PFSK-1 (cell line): ENCODE results near the gene SMC4.

Experiments used
- FOXP2 ChIP-seq: optimal IDR thresholded peaks from 2 replicates; pipeline ENCODE3; 2011; ENCODE audit warnings: borderline replicate concordance, control low read depth, inconsistent platforms; ENCODE audit not compliant: insufficient read depth; ENCODE audit errors: extremely low read length, extremely low read depth
- POLR2AphosphoS5 ChIP-seq: IDR thresholded peaks from 2 replicates; pipeline ENCODE4 v1.6.1; 2012; ENCODE audit warnings: low read depth, mild to moderate bottlenecking, control low read depth, low read length, moderate library complexity
- REST ChIP-seq, 2 experiments: IDR thresholded peaks; 2 replicates each; pipeline versions ENCODE4 v1.6.1 to v1.8.0; 2011 to 2012; ENCODE audit warnings: low read depth in 2 of 2, low read length in 2 of 2, control low read depth in 1 of 2, inconsistent platforms in 1 of 2, mild to moderate bottlenecking in 1 of 2, moderate library complexity in 1 of 2; ENCODE audit not compliant: insufficient read depth in 1 of 2
- SIN3A ChIP-seq: IDR thresholded peaks from 2 replicates; pipeline ENCODE4 v1.6.1; 2012; ENCODE audit warnings: mild to moderate bottlenecking, low read length, moderate library complexity, borderline replicate concordance; ENCODE audit not compliant: insufficient read depth
- TAF1 ChIP-seq: IDR thresholded peaks from 2 replicates; pipeline ENCODE4 v1.6.1; 2012; ENCODE audit warnings: low read length, control low read depth, borderline replicate concordance; ENCODE audit not compliant: insufficient read depth

GRCh38 chr3:160373655-160374054 is 25.8 kb upstream of the SMC4 start:
- no peak for TF ChIP-seq POLR2AphosphoS5
- TF ChIP-seq SIN3A = no peak
- TF ChIP-seq FOXP2 = no peak
- TF ChIP-seq REST (IDR thresholded peaks at IDR 0.05; ENCODE audit: insufficient read depth in 1 of 2, low read depth in 2 of 2, low read length in 2 of 2) = no peak
- TF ChIP-seq TAF1 = no peak
